ENCODE measurements around the gene MYLIP. TPM values are rescaled to one million over a fixed set of nuclear protein-coding genes. Genes with fewer than 3 reads are reported as not detected.

MYLIP gene
- total RNA-seq, 1 experiment from 2014 or later, result 27.0 TPM

DNA sequence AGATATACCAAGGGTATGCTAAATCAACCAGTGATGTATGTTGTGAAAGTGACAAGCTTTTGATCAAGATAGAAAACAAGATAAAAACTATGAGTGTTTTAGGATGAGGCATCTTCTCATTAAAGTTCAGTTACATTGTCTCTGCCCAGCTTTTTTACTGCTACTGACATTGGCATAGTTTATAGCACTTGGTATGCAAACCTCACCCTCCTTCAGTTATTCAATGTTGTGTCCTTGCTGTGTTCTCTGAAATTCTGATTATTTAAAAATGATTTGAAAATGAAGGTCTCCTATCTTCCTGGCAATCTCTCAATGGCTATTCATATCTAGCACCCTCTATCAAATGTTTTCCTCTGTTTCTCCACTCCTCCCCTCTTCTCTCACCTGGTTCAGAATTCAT, 6.7 kb upstream of the MYLIP start:
- H2BK120ac ChIP-seq (ENCODE audit: low read depth, low read length, poor library complexity, severe bottlenecking), result no peak overlapping the region
- H3K4me1 ChIP-seq (ENCODE audit: insufficient read depth, low read length), result no peaks in the 10 kb centered on the region
- no peak overlapping the region for H3T11ph ChIP-seq (ENCODE audit: low read length)
- no peaks in the 10 kb centered on the region for H4K20me1 ChIP-seq (ENCODE audit: control insufficient read depth, insufficient read depth, insufficient read length)
- Mint-ChIP-seq H3K36me3 (ENCODE audit: insufficient read depth in 1 of 3, low read depth in 3 of 3) (no peaks in the 10 kb centered on the region), H3K9me3 (no peaks in the 10 kb centered on the region), H3K4me3 (no peak overlapping the region), H3K27ac (no peak overlapping the region), H3K27me3 (ENCODE audit: low read depth) (no peaks in the 10 kb centered on the region), H3K4me1 (no peaks in the 10 kb centered on the region)
- no peak overlapping the region for H4K5ac ChIP-seq (ENCODE audit: insufficient read length, low read depth, low read length)
- no peak for DNase-seq
- no peak overlapping the region for H2BK5ac ChIP-seq (ENCODE audit: insufficient read length, low read length)
- TF ChIP-seq, protein P1, sequence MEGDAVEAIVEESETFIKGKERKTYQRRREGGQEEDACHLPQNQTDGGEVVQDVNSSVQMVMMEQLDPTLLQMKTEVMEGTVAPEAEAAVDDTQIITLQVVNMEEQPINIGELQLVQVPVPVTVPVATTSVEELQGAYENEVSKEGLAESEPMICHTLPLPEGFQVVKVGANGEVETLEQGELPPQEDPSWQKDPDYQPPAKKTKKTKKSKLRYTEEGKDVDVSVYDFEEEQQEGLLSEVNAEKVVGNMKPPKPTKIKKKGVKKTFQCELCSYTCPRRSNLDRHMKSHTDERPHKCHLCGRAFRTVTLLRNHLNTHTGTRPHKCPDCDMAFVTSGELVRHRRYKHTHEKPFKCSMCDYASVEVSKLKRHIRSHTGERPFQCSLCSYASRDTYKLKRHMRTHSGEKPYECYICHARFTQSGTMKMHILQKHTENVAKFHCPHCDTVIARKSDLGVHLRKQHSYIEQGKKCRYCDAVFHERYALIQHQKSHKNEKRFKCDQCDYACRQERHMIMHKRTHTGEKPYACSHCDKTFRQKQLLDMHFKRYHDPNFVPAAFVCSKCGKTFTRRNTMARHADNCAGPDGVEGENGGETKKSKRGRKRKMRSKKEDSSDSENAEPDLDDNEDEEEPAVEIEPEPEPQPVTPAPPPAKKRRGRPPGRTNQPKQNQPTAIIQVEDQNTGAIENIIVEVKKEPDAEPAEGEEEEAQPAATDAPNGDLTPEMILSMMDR (conservative IDR thresholded peaks at IDR 0.05), result no peak
- no peak overlapping the region for H3K56ac ChIP-seq (ENCODE audit: insufficient read length, low read depth, low read length)
- H2BK12ac ChIP-seq (ENCODE audit: insufficient read length, low read depth, low read length), result no peak overlapping the region
- H3K4ac ChIP-seq (ENCODE audit: low read depth, low read length), result no peak overlapping the region
- no peak overlapping the region for H2BK15ac ChIP-seq (ENCODE audit: low read depth, low read length)
- H3K14ac ChIP-seq (ENCODE audit: insufficient read depth, low read length), result no peak overlapping the region
- H3K27me3 ChIP-seq (ENCODE audit: insufficient read depth, low read length), result no peaks in the 10 kb centered on the region
- no peak overlapping the region for H2AK5ac ChIP-seq (ENCODE audit: insufficient read length, low read length)
- H3K79me1 ChIP-seq (ENCODE audit: insufficient read depth, low read depth, low read length, poor library complexity, severe bottlenecking), result no peaks in the 10 kb centered on the region
- no peak overlapping the region for H3K23ac ChIP-seq (ENCODE audit: insufficient read length, low read depth, low read length)
- H2BK20ac ChIP-seq (ENCODE audit: low read depth, low read length, poor library complexity, severe bottlenecking), result no peak overlapping the region
- no peak overlapping the region for H3K9ac ChIP-seq (ENCODE audit: extremely low read depth, insufficient read length, low read length)
- no peak overlapping the region for H4K91ac ChIP-seq (ENCODE audit: insufficient read length, low read depth, low read length)
- no peak overlapping the region for H2AFZ ChIP-seq (ENCODE audit: low read length)
- no peaks in the 10 kb centered on the region for H3K9me3 ChIP-seq (ENCODE audit: control insufficient read depth, low read depth, low read length)
- H3K79me2 ChIP-seq (ENCODE audit: insufficient read depth, low read length), result no peaks in the 10 kb centered on the region
- no peak overlapping the region for H3K18ac ChIP-seq (ENCODE audit: insufficient read length, low read depth, low read length)
- H4K8ac ChIP-seq (replicated peaks; ENCODE audit: insufficient read length, low read depth, low read length), result no peak overlapping the region
- H3K23me2 ChIP-seq (ENCODE audit: insufficient read length, low read depth, low read length, poor library complexity, severe bottlenecking), result no peaks in the 10 kb centered on the region
- H3K4me2 ChIP-seq (ENCODE audit: insufficient read depth, insufficient read length, low read length), result no peak overlapping the region
- no peak overlapping the region for H3K27ac ChIP-seq (ENCODE audit: insufficient read length, low read depth, low read length)
